RWPE1 (cell line): ENCODE results near the gene SLC19A1.
A peak's percentile ranks its signal among the peaks of the same experiment; 100 is the strongest.

ENCODE experiments used
- CTCF ChIA-PET: fragments of 350-600 bp; sonication (Branson Sonifier 250); formaldehyde crosslinking; extraction: SDS; loops from one replicate; lab custom pipeline; 2021; lab: Yijun Ruan, JAX
- POLR2A ChIA-PET: fragments of 400-600 bp; formaldehyde crosslinking; extraction: SDS; loops from one replicate; lab custom pipeline; 2020; ENCODE audit warnings: antibody characterized with exemption; ENCODE audit not compliant: low non-redundant PET; lab: Yijun Ruan, JAX
- DNase-seq: peaks from one replicate; pipeline ENCODE4 v3.0.0; 2012; ENCODE audit warnings: low spot score
- H3K27ac ChIP-seq: fragments of 450-650 bp; 2 replicates; pipeline ENCODE4 v1.5.1; 2017
- CTCF ChIP-seq: fragments of 450-650 bp; conservative IDR thresholded peaks from 2 replicates; pipeline ENCODE4 v1.5.1; 2017; ENCODE audit warnings: low read depth, mild to moderate bottlenecking

SLC19A1 gene

GRCh38 chr21:45468051-45468970 lies 73.9 kb downstream of the SLC19A1 start:
- no peak for TF ChIP-seq CTCF
- no peak for DNase-seq
- ChIA-PET CTCF (no interaction called here), POLR2A (no interaction called here)
- H3K27ac ChIP-seq, result no peak overlapping the region

- no peak for TF ChIP-seq CTCF
- CTCF ChIA-PET, result no interaction called here
- peak; percentile 36 for DNase-seq
- peak overlapping the region; percentile 3; the same call in 1 of the 2 replicates for H3K27ac ChIP-seq
- POLR2A ChIA-PET, result no interaction called here
Observed at GRCh38 chr21:45467221-45467779, 74.9 kb downstream of the SLC19A1 start.

DNA sequence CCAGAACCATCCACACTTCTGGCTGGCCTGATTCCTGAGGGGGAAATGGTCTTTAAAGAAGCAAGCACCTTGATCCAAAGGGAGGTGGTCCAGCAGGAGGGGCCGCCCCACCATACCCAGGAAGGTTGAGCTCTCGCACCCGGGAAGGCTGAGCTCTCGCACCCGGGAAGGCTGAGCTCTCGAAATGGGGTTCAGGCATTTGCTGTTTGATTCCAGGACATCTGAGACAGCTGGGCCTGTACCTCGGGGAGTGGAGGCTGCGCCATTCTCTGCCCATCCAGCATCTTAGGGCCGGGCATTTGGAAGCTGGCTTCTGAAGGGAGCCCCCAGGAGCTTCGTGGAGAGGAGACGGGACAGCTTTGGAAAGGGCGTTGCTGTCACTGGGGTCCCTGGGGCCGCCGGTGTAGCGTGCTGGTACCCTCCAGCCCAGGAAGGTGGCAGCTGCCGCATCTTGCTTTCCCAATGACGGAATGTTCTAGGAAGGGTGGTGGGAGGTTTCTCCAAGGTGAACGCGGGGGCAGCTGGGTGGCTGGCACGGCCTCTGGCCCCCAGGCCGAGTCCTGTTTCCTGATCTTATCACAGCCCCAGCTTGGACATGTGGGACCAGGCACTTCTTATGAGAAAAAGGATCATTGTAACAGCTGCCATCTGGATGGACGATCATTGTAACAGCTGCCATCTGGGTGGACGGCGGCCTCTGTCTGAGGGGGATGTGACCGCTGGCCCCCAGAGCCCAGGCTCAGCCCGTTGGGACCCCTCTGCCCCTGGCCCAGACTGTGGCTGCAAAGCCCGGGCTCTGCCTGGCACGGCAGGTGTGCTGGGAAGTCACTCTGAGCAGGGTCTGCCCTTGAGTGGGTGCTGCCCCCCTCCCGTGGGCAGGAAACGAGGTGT lies 75.7 kb downstream of the SLC19A1 start:
- no peak for TF ChIP-seq CTCF
- H3K27ac ChIP-seq, result peak overlapping the region; percentile 3; the same call in 1 of the 2 replicates
- ChIA-PET POLR2A (no interaction called here), CTCF (no interaction called here)
- no peak for DNase-seq

- DNase-seq, result no peak
- TF ChIP-seq CTCF, result no peak
- no peak overlapping the region for H3K27ac ChIP-seq
- ChIA-PET POLR2A (interaction anchor here (0.6 kb wide), 1 partner anchor 541 kb away, joined by 3 read pairs; no protein-coding TSS in a partner anchor), CTCF (no interaction called here)
Observed at GRCh38 chr21:45465611-45466329, 76.5 kb downstream of the SLC19A1 start.

- CTCF ChIA-PET, result no interaction called here
Observed at GRCh38 chr21:45465105-45465504, 77.1 kb downstream of the SLC19A1 start.

More at GRCh38 chr21:45465105-45465504, 77.1 kb downstream of the SLC19A1 start:
- POLR2A ChIA-PET, result interaction anchor here (0.6 kb wide), 1 partner anchor 540 kb away, joined by 3 read pairs; no protein-coding TSS in a partner anchor
- no peak for DNase-seq
- TF ChIP-seq CTCF, result no peak
- no peak overlapping the region for H3K27ac ChIP-seq
